Endothelial cell of umbilical vein (primary cell): ENCODE data around the gene EFCAB10.

Experiments
- EZH2 ChIP-seq: IDR thresholded peaks from 2 replicates; pipeline ENCODE4 v1.6.1; 2012; ENCODE audit warnings: borderline replicate concordance, low read depth, mild to moderate bottlenecking, moderate library complexity, low read length, inconsistent platforms; ENCODE audit not compliant: severe bottlenecking
- GATA2 ChIP-seq: IDR thresholded peaks from 2 replicates; pipeline ENCODE4 v1.7.0; 2011; ENCODE audit warnings: low read depth, mild to moderate bottlenecking, moderate library complexity, mixed read lengths, low read length; ENCODE audit not compliant: insufficient read length, insufficient read depth
- JUN ChIP-seq: IDR thresholded peaks from 2 replicates; pipeline ENCODE4 v1.6.1; 2011; ENCODE audit warnings: borderline replicate concordance, low read depth; ENCODE audit not compliant: insufficient read length, insufficient read depth
- POLR2A ChIP-seq: IDR thresholded peaks from 2 replicates; pipeline ENCODE4 v1.6.1; 2012; ENCODE audit warnings: low read depth, mild to moderate bottlenecking, control low read depth, low read length
- POLR2AphosphoS5 ChIP-seq: IDR thresholded peaks from 2 replicates; pipeline ENCODE4 v1.6.1; 2012; ENCODE audit warnings: low read depth, mild to moderate bottlenecking, control low read depth, low read length, moderate library complexity; ENCODE audit not compliant: insufficient read depth
- TF ChIP-seq, protein P1 (sequence below), 2 donors: IDR thresholded peaks; 1 replicate in 1 of 2; 2 replicates in 1 of 2; pipeline ENCODE4 v1.5.1; 2011; ENCODE audit warnings: low read length in 2 of 2, mild to moderate bottlenecking in 2 of 2, moderate library complexity in 2 of 2, control low read depth in 1 of 2, inconsistent platforms in 1 of 2, low read depth in 1 of 2; ENCODE audit not compliant: insufficient read depth in 1 of 2; ENCODE audit errors: extremely low read depth in 1 of 2

DNA sequence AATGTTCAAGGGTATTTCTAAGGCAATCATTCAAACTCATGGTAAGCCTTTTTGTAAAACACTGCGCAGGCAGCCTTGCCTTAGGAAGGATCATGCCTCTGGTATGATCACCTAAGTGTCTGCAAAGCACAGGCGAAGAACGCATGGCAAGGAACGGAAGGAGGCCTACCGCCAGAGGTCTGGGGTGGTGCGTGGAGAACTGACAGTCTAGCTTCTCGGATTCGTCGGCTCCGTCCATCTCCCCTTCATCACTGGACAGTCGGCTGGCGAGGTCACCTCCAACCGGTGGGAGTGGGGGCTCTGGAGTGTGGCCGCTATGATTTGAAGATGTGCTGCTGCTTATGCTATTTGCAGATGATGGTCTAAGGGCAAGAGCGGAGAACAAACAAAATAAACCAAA is 42.6 kb upstream of the EFCAB10 start:
- TF ChIP-seq, protein P1, sequence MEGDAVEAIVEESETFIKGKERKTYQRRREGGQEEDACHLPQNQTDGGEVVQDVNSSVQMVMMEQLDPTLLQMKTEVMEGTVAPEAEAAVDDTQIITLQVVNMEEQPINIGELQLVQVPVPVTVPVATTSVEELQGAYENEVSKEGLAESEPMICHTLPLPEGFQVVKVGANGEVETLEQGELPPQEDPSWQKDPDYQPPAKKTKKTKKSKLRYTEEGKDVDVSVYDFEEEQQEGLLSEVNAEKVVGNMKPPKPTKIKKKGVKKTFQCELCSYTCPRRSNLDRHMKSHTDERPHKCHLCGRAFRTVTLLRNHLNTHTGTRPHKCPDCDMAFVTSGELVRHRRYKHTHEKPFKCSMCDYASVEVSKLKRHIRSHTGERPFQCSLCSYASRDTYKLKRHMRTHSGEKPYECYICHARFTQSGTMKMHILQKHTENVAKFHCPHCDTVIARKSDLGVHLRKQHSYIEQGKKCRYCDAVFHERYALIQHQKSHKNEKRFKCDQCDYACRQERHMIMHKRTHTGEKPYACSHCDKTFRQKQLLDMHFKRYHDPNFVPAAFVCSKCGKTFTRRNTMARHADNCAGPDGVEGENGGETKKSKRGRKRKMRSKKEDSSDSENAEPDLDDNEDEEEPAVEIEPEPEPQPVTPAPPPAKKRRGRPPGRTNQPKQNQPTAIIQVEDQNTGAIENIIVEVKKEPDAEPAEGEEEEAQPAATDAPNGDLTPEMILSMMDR (IDR thresholded peaks at IDR 0.05; ENCODE audit: extremely low read depth in 1 of 2, insufficient read depth in 1 of 2, low read depth in 1 of 2, low read length in 2 of 2) = no peak
- TF ChIP-seq POLR2A (no peak), GATA2 (no peak), JUN (no peak), EZH2 (no peak), POLR2AphosphoS5 (no peak)
